GM13977 (cell line): ENCODE measurements around the gene ERBB2.
A peak's percentile ranks its signal among the peaks of the same experiment; 100 is the strongest.

ENCODE experiments used
- DNase-seq: peaks from one replicate; pipeline ENCODE4 v3.0.0; 2012; ENCODE audit warnings: low spot score
- in situ Hi-C: fragments of 300-500 bp; cut with MboI; formaldehyde crosslinking; loops from one replicate; pipeline ENCODE4 v1.12.0; 2022; ENCODE audit warnings: low sequenced_read_pairs, low pct_unique_long_range_greater_than_20kb, mixed read lengths, inconsistent platforms; ENCODE audit not compliant: unreplicated experiment
- TF ChIP-seq, protein P1 (sequence below): IDR thresholded peaks from 2 replicates; pipeline ENCODE4 v1.5.1; 2012; ENCODE audit warnings: mild to moderate bottlenecking, control low read depth; ENCODE audit not compliant: insufficient read depth; ENCODE audit errors: extremely low read depth, missing control alignments

The ERBB2 gene

GRCh38 chr17:39774047-39774446 lies 74.2 kb downstream of the ERBB2 start:
- no peak for DNase-seq
- in situ Hi-C loops: no loop called here
- TF ChIP-seq, protein P1, sequence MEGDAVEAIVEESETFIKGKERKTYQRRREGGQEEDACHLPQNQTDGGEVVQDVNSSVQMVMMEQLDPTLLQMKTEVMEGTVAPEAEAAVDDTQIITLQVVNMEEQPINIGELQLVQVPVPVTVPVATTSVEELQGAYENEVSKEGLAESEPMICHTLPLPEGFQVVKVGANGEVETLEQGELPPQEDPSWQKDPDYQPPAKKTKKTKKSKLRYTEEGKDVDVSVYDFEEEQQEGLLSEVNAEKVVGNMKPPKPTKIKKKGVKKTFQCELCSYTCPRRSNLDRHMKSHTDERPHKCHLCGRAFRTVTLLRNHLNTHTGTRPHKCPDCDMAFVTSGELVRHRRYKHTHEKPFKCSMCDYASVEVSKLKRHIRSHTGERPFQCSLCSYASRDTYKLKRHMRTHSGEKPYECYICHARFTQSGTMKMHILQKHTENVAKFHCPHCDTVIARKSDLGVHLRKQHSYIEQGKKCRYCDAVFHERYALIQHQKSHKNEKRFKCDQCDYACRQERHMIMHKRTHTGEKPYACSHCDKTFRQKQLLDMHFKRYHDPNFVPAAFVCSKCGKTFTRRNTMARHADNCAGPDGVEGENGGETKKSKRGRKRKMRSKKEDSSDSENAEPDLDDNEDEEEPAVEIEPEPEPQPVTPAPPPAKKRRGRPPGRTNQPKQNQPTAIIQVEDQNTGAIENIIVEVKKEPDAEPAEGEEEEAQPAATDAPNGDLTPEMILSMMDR: no peak

- TF ChIP-seq, protein P1: no peak
These were observed 75.2 kb downstream of the ERBB2 start for GRCh38 chr17:39775031-39775430.

GRCh38 chr17:39776252-39776651 lies 76.4 kb downstream of the ERBB2 start:
- in situ Hi-C loops: no loop called here
- TF ChIP-seq, protein P1: no peak
- DNase-seq: no peak

More at GRCh38 chr17:39775031-39775430, 75.2 kb downstream of the ERBB2 start:
- in situ Hi-C loops: no loop called here
- DNase-seq: peak; percentile 37

DNA sequence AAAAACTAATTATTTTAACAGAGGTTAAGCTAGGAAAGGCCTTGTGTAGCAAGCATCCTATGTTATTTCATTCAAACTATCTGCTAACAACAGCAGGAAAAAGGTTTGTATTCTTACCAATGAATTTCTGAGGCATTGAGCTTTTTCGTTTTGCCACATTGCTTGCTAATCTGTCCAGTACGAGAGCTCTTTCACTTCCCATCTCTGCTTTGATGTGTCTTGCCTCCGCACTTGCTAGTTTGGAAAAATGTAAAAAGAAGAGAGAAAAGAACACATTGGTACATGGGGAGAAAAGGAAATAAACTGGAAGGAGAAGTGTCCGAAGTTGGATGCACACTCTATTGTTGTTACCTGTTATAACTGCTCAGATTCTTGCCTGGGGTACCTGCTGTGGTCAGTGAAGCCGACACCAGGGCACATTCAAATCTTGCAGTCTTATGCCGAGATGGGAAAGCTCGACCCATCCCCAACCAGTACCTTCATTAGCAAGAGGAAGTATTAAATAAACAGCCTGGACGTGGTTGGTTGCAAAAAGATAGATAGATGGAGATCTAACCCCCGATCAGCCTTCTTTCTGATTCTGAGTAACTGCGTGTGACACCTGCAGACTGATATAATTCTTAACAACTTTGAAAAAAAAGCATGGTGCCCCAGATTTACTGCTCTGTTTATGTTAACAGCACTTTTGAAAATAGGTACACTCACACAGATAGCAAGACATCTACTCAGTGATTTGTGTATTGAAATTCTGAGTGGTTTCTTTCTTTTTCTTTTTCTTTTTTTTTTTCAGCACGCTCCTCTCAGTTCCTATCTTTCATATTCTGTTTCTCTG lies 77.9 kb downstream of the ERBB2 start:
- TF ChIP-seq, protein P1: no peak
- DNase-seq: peak; percentile 59
- in situ Hi-C loops: no loop called here
